SK-MEL-5 (cell line): ENCODE data around the gene TAF6. TPM values are rescaled to one million over a fixed set of nuclear protein-coding genes. Genes with fewer than 3 reads are reported as not detected.

Experiments
- DNase-seq: peaks from one replicate; pipeline ENCODE4 v3.0.0-alpha.2; 2016; ENCODE audit warnings: low read depth, low spot score
- in situ Hi-C: cut with HindIII; loops from 2 replicates; pipeline ENCODE4 v1.10.0; 2016; ENCODE audit warnings: low sequenced_read_pairs, high pct_unique_total_duplicates, low pct_unique_long_range_greater_than_20kb
- polyA plus RNA-seq, 2 experiments: library from polyadenylated mRNA; depleted of rRNA; stranded (reverse); fragments of >200 nt; gene quantifications; 2 replicates each; pipeline ENCODE4 v1.2.3, GENCODE V29; 2015
- total RNA-seq: library from RNA; depleted of rRNA; stranded (reverse); fragments of >200 nt; shearing (Covaris generic); gene quantifications from 2 replicates; pipeline ENCODE4 v1.2.3, GENCODE V29; 2014; rRNA removed

Gene TAF6
- 27.3 and 33.6 TPM in 2 replicates for total RNA-seq
- 92.8 and 115 TPM in 2 replicates for polyA plus RNA-seq (2015; cell fraction: cytosol; rRNA removed)
- polyA plus RNA-seq (2015; cell fraction: nucleus; rRNA removed) = 135 and 162 TPM in 2 replicates

- in situ Hi-C loops = no loop called here
- peak; percentile 97 for DNase-seq
Observed at GRCh38 chr7:100119072-100119969, at the start of gene TAF6, which contains the start of gene CNPY4. Gene TAF6, minus strand, starts transcription at chr7:100119358. Its CDS starts 5,149 bp downstream, at chr7:100114209. Gene CNPY4, plus strand, starts transcription at chr7:100119634. Its CDS starts 111 bp downstream, at chr7:100119745.

DNA sequence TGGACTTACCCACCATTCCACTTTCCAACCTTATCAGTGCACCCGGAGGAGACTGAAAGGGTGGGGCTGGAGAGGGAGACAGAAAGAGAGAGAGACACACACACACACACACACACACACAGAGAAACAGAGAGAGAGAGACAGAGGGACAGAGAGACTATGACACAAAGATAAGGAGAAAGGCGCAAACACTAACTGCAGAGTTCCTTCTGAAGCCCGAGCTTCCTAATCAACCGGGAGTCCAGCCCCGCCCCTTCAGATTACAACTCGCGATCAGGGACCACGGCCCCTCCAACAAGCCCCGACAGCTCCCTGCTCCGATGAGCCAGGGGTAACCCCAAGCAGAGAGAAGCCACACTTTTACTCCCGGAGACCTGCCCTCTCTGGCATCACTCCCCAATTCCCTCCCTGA is 48.8 kb upstream of the TAF6 start:
- in situ Hi-C loops = no loop called here
- DNase-seq = no peak

DNA sequence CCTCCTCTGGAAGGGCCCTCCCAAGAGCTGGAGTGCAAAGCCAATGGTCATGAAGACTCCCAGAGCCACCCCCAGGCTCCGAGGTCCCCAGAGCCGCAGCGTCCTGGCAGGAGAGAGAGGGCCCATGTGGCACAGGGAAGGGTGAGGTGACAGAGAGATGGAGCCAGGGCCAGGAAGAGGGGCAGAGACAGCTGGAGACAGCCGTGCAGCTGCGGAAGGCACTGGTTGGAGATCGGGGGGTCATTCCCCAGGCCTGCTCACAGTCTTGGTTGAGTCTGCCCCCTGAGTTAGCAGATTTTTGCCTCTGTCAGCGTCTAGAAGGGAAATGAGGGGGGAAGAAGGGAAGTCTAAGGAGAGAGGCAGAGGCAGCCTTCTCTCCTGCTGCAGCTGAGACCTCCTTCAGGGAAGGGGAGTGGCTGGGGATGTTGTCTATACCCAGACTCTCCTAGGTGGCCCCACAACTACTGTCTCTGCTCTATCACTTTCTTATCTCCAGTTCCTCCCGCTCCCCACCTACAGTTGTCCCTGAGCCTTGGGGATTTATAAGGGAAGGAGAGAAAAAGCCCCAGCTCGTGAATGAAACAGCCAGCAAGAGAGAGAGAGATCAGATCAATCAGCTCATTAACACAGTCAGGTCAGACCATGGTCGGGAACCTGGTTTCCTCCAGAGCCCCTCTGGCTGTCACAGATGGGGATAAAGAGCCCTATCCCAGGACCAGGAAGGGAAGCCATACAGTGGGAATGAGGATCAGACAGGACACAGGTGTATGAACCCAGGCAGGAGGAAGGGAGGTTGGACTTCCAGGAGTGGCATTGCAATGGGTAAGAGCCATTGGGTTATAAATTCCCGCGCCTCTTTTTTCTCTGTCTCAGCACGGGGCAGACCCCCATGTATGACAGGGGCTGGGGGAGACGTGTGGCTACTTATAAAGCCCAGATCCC is 48.1 kb upstream of the TAF6 start:
- in situ Hi-C loops = no loop called here
- no peak for DNase-seq

DNA sequence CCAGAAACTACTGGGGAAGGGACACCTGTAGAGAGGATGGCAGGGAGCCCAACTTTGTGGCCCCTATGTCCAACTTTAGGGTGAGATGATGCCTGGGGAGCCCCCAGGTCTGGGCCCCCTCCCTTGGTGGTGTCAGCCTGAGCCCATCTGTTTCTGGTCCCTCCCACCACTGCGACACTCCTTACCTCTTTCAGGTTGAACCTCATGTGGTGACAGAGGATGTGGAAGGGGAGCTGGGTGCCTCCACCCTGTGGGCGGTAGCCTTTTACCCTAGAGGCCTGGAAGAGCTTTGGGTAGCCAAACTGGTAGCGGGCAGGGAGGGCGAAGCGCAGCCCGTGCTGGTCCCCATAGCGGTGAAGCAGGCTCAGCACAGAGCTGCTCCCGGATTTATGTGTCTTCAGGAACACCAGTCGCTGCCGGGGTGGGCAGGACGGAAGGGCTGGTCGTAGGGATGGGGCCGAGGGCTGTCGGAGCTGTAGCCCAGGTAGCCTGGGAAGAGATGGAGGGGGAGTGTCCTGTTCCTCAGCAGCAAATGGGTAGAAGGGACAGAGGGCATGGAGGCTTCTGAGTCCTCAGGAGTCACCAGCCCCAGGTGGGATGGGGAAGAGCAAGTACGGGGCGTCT is 47.3 kb upstream of the TAF6 start:
- no peak for DNase-seq
- in situ Hi-C loops = no loop called here

DNA sequence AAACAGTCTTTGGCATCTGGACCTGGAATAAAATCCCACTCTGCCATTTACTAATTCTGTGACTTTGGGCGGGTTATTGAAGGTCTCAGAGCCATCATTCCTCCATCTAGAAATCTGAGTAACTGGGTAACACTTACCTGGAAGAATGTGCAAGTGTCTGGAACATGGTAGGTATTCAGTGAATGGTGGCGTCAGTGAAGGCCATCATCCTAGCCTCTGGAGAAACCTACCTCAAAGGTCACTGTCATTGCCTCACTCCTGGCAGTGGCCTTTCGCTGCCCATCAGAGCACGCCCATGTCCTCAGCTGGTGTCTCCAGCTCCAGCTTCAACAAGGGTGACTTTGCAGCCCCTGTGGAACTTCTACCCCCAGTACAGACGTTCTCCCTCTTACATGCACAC is 44.7 kb upstream of the TAF6 start:
- in situ Hi-C loops = no loop called here
- DNase-seq = no peak

- in situ Hi-C loops = no loop called here
- no peak for DNase-seq
Observed at GRCh38 chr7:100163006-100163531, 43.9 kb upstream of the TAF6 start.

DNA sequence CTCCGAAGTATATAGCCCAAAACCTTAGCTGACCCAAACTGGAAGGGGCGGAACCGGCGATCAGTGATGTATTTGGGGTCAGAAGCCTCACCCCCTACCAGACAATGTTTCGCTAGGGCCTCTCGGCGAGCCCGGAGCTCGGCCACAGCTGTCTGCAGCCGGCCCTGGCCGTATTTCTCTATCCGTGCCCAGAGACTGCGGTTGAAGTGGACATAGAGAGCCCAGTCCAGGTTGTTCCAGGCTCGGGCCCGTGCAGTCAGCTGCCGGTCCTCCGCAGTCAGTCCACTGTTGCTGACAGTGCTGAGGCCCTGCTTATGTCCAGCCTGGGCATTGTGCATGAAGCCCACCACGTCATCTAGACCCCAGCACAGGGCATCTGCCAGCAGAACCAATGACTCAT is 40.9 kb upstream of the TAF6 start:
- DNase-seq = no peak
- in situ Hi-C loops = no loop called here

DNA sequence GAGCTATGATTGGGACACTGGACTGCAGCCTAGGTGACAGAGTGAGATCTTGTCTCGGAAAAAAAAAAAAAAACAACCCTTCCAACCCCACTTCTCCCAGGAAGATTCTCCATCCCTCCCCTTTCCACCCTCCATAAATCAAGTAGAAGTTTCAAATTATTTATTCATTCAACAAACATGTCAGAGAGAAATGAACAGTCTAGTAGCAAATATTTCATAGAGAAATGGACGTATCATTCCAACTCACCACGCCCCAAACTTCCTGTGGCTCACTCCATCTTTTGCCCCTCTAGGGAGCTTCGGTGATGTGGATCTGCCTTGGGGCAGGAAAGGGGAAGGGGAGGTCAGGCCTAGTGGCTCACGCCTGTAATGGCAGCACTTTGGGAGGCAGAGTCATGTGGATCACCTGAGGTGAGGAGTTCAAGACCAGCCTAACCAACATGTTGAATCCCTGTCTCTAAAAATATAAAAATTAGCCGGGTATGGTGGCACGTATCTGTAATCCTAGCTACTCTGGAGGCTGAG is 40.0 kb upstream of the TAF6 start:
- in situ Hi-C loops = no loop called here
- DNase-seq = peak; percentile 56

- in situ Hi-C loops = no loop called here
- peak; percentile 85 for DNase-seq
Observed at GRCh38 chr7:100158229-100159098, 39.3 kb upstream of the TAF6 start, which contains the start of gene TRAPPC14. Gene TRAPPC14, minus strand, starts transcription at chr7:100158723. Its CDS starts 224 bp downstream, at chr7:100158499.

GRCh38 chr7:100157334-100158228 is 38.4 kb upstream of the TAF6 start:
- peak; percentile 74 for DNase-seq
- in situ Hi-C loops = no loop called here

DNA sequence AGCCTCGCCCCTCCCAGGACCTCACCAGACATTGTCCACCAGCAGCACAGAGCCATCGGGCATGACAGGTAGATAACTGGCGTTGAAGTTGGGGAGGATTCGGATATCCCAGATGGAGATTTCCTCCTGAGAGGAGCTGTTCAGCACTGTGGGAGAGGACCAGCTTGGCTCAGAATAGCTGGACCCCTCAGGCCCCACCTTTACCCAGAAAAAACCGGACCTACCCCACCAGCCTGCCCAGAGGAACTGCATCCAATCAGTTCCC is 37.8 kb upstream of the TAF6 start:
- DNase-seq = no peak
- in situ Hi-C loops = no loop called here

DNA sequence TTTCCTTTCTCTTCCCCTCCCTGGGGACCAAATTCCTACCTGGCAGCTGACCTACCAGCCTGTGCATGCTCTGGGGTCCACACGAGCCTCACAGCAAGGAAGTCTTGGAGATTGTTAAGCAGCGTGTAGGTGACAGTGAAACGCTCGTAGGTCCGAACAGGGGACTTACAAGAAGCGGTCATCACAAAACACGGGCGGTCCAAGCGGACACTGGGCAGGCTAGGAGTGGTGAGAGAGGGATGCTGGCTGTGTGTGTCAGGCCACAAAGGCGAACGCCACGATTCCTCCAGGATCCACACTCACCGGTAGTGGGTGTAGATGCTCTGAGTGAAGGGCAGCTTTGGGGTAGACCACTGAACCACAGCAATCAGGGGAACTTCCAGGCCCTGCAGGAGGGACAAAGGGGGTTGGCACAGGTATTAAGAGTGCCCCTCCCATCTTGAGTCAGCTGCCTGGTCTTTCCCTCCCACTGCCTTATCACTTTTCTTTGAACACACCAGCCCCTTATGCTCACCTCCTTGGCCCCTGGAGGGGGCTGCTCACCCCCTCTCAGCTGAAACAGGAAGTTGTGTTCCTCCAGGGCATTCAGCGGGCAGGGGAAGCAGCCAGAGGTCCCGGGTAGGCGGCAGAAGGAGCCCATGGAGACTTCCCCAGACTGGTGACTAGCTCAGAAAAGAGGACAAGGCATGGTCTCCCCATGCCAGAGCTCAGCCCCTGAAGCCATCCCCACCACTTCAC is 37.3 kb upstream of the TAF6 start:
- no peak for DNase-seq
- in situ Hi-C loops = no loop called here

- in situ Hi-C loops = no loop called here
Observed at GRCh38 chr7:100155553-100156317, 36.6 kb upstream of the TAF6 start.

More at GRCh38 chr7:100155553-100156317, 36.6 kb upstream of the TAF6 start:
- DNase-seq = no peak
